RWPE2 (cell line): Measurements from ENCODE around the gene DRC7.
A peak's percentile ranks its signal among the peaks of the same experiment; 100 is the strongest.

Source experiments
- ATAC-seq: fragments of 200-7000 bp; cut with Tn5 transposase; 3 replicates; pipeline ENCODE4 v1.9.1; 2021; ENCODE audit warnings: low read depth
- DNase-seq: peaks from one replicate; pipeline ENCODE4 v3.0.0-alpha.2; 2020; ENCODE audit warnings: low spot score
- H3K27ac ChIP-seq: fragments of 450-650 bp; 2 replicates; pipeline ENCODE4 v1.5.1; 2017; ENCODE audit warnings: mild to moderate bottlenecking; ENCODE audit not compliant: poor library complexity, severe bottlenecking
- H3K27me3 ChIP-seq: fragments of 250-450 bp; sonication (Bioruptor Pico); 2 replicates; pipeline ENCODE4 v1.5.1; 2021; ENCODE audit warnings: mild to moderate bottlenecking, moderate library complexity; ENCODE audit not compliant: insufficient read depth, poor library complexity, severe bottlenecking
- H3K36me3 ChIP-seq: fragments of 250-450 bp; sonication (Bioruptor Pico); 2 replicates; pipeline ENCODE4 v1.5.1; 2020; ENCODE audit warnings: low read depth, mild to moderate bottlenecking, moderate library complexity
- H3K4me1 ChIP-seq: fragments of 250-450 bp; sonication (Bioruptor Pico); 2 replicates; pipeline ENCODE4 v1.5.1; 2021; ENCODE audit warnings: mild to moderate bottlenecking, moderate library complexity; ENCODE audit not compliant: insufficient read depth, poor library complexity, severe bottlenecking
- H3K4me3 ChIP-seq: fragments of 250-450 bp; sonication (Bioruptor Pico); 2 replicates; pipeline ENCODE4 v1.5.1; 2021; ENCODE audit warnings: mild to moderate bottlenecking, moderate library complexity; ENCODE audit not compliant: severe bottlenecking
- H3K9me3 ChIP-seq: fragments of 250-450 bp; sonication (Bioruptor Pico); 2 replicates; pipeline ENCODE4 v1.5.1; 2021; ENCODE audit warnings: mild to moderate bottlenecking, moderate library complexity; ENCODE audit not compliant: severe bottlenecking
- CTCF ChIP-seq: fragments of 450-650 bp; IDR thresholded peaks from one replicate; pipeline ENCODE4 v1.5.1; 2017; ENCODE audit warnings: mild to moderate bottlenecking, moderate library complexity; ENCODE audit not compliant: poor library complexity, severe bottlenecking

Gene DRC7

DNA sequence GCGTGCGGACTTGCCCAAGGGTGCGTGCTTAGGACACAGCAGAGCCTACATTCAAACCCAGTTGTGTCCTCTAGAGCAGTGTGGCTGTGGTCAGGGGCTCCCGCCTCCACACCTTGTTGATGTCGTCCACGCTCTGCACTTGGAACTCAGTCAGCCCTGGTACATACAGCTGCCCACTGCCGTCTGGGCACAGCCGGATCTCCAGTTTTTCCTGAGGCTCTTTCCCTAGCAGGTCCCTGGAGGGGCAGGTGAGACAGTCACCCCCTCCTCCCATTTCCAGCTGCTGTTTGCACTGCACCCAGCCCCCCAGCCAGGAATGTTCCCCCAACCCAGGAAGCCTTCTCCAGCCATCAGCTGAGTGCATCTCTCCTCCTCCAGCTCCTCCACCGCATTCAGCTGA, 66.7 kb downstream of the DRC7 start:
- no peak for TF ChIP-seq CTCF
- no peak for DNase-seq
- Histone ChIP-seq H3K4me1 (peaks cover 7% of the 10 kb centered on the region), H3K36me3 (peaks cover 54% of the 10 kb centered on the region), H3K27ac (no peak overlapping the region), H3K9me3 (no peaks in the 10 kb centered on the region), H3K4me3 (no peak overlapping the region), H3K27me3 (no peaks in the 10 kb centered on the region)
- no peak for ATAC-seq

GRCh38 chr16:57761957-57762356, 67.4 kb downstream of the DRC7 start:
- Histone ChIP-seq H3K36me3 (peaks cover 59% of the 10 kb centered on the region), H3K27me3 (no peaks in the 10 kb centered on the region), H3K4me3 (no peak overlapping the region), H3K9me3 (no peaks in the 10 kb centered on the region), H3K4me1 (peaks cover 7% of the 10 kb centered on the region), H3K27ac (no peak overlapping the region)
- peak; percentile 62 for DNase-seq
- TF ChIP-seq CTCF, result no peak
- ATAC-seq, result no peak

GRCh38 chr16:57762365-57763040, 67.9 kb downstream of the DRC7 start:
- peaks cover 7% of the 10 kb centered on the region for H3K4me1 ChIP-seq
- no peak overlapping the region for H3K4me3 ChIP-seq
- H3K36me3 ChIP-seq, result peaks cover 63% of the 10 kb centered on the region
- DNase-seq, result no peak
- ATAC-seq, result no peak
- no peak for TF ChIP-seq CTCF
- H3K27ac ChIP-seq, result no peak overlapping the region
- no peaks in the 10 kb centered on the region for H3K9me3 ChIP-seq
- H3K27me3 ChIP-seq, result no peaks in the 10 kb centered on the region

DNA sequence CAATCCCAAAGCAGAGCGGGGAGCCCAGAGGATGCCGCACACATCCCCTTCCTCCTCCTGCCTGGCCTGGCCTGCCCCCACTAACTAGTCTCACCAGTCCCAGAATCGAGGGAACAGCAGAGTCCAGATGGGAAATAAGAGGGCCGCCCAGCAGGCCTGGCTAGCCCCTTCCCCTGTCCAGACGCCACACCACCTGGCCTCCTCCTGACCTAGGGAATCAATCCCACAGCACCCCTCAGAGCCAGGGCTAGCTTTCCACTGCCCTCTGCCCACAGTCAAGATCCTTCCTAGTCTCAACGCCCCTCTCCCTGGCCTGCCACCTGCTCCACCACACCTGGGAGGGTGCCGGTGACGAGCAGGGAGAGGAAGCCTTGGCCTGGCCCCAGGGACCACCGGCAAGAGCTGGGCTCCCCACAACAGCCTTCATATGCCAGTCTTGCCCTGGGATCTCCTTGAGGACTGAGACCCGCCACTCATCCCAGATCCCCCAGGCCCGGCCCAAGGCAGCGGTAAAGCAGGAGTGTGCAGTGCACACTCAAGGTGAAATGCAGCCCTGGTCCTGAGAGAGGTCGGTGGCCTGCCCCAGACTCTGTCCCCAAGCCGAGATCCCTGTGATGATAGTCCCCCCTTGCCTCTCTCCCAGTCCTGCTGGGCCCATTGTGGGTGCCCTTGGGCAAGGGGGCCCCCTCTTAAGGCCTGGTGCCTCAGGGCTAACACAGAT, 68.8 kb downstream of the DRC7 start:
- Histone ChIP-seq H3K4me3 (no peak overlapping the region), H3K36me3 (peaks cover 62% of the 10 kb centered on the region), H3K4me1 (peaks cover 7% of the 10 kb centered on the region), H3K27me3 (no peaks in the 10 kb centered on the region), H3K27ac (peak overlapping the region; percentile 75), H3K9me3 (no peaks in the 10 kb centered on the region)
- no peak for DNase-seq
- ATAC-seq, result no peak
- no peak for TF ChIP-seq CTCF

DNA sequence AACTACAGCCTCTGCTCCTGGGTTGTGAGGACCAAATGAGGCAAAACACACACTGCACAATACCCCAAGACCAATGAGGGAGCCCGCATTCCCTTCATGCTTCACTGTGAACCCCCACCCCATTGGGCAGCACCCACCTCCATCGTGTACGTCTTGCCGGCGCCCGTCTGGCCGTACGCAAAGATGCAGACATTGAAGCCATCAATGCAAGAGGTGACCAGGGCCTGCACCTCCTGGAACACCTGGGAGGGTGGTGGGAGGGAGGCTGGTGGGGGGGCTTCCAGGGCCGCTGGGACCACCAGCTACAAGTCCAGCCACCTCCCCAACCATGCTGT, 69.4 kb downstream of the DRC7 start:
- no peak for TF ChIP-seq CTCF
- DNase-seq (no peak), ATAC-seq (no peak)
- peak overlapping the region; percentile 75 for H3K27ac ChIP-seq
- peaks cover 7% of the 10 kb centered on the region for H3K4me1 ChIP-seq
- no peak overlapping the region for H3K4me3 ChIP-seq
- H3K27me3 ChIP-seq, result no peaks in the 10 kb centered on the region
- H3K36me3 ChIP-seq, result peaks cover 64% of the 10 kb centered on the region
- H3K9me3 ChIP-seq, result no peaks in the 10 kb centered on the region
